ENCODE results near the gene LANCL1. TPM values are rescaled to one million over a fixed set of nuclear protein-coding genes. Genes with fewer than 3 reads are reported as not detected.

LANCL1 gene
- total RNA-seq, 6 experiments from 2014 or later, result 16.1 to 20.6 (median 17.5) TPM

DNA sequence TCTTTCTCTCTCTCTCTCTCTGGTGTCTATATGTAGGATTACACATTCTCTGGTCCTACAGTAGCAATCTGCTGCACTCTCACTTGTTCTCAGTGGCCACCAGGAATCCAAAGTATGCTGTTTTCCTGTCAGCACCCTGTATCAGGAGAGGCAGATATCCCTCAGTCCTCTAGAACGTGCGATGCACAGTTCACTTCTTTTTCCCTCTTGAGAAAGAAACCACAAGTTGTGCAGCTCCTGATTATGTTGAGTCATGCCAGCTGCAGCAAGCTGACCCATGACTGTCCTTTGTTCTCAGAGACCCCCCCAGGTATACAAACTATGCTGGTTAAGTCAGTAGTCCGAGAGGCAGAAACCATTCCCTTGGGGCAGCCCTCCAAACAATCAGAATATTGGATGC lies 54.6 kb downstream of the LANCL1 start:
- ATAC-seq (no peak), DNase-seq (no peak)
- no peaks in the 10 kb centered on the region for H3K9me3 ChIP-seq
- H3K4me3 ChIP-seq, result no peak overlapping the region
- TF ChIP-seq CTCF (IDR thresholded peaks at IDR 0.05), result no peak
- TF ChIP-seq POLR2A (IDR thresholded peaks at IDR 0.05), result no peak
- no peaks in the 10 kb centered on the region for H3K4me1 ChIP-seq
- H3K27ac ChIP-seq, result no peak overlapping the region
- no peaks in the 10 kb centered on the region for H3K36me3 ChIP-seq
- 48% methylated on average over 3 of the region's 3 CpGs for WGBS (ENCODE audit: insufficient coverage, low coverage, low lambda C conversion rate, missing lambda C conversion rate)
- no peaks in the 10 kb centered on the region for H3K27me3 ChIP-seq
- intact Hi-C loops (cut with DNase I), result no loop called here

DNA sequence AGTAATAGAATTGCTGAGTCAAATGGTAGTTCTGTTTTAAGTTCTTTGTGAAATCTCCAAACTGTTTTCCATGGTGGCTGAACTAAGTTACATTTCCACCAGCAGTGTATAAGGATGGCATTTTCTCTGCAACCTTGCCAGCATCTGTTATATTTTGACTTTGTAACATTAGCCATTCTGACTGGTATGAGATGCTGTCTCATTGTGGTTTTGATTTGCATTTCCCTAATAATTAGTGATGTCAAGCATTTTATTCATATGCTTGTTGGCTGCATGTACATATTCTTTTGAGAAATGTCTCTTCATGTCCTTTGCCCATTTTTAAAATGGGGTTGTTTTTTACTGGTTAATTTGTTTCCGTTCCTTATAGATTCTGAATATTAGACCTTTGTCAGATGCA lies 63.9 kb downstream of the LANCL1 start:
- WGBS (ENCODE audit: insufficient coverage, low coverage, low lambda C conversion rate, missing lambda C conversion rate), result 75% methylated on average over 1 of the region's 1 CpG
- TF ChIP-seq CTCF (IDR thresholded peaks at IDR 0.05), result no peak
- no peak for TF ChIP-seq POLR2A (IDR thresholded peaks at IDR 0.05)

DNA sequence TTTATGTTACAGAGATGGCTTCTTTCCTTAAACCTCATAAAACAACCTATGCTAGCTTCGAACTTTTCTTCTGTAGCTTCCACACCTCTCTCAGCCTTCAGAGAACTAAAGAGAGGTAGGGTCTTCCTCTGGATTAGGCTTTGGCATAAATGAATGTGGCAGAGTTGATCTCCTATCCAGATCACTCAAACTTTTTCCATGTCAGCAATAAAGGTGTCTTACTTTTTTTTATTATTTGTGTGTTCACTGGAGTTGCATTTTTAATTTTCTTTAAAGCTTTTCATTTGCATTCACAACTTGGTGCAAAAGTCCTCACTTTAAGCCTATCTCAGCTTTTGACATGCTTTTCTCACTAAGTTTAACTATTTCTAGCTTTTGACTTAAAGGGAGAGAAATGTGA lies 66.0 kb downstream of the LANCL1 start:
- no peak for ATAC-seq
- intact Hi-C loops (cut with DNase I), result no loop called here
- Histone ChIP-seq H3K4me3 (no peak overlapping the region), H3K36me3 (no peaks in the 10 kb centered on the region), H3K9me3 (no peaks in the 10 kb centered on the region), H3K4me1 (no peaks in the 10 kb centered on the region), H3K27me3 (no peaks in the 10 kb centered on the region), H3K27ac (no peak overlapping the region)
- DNase-seq, result no peak
- TF ChIP-seq POLR2A (IDR thresholded peaks at IDR 0.05), result no peak
- no peak for TF ChIP-seq CTCF (IDR thresholded peaks at IDR 0.05)
- WGBS (ENCODE audit: insufficient coverage, low coverage, low lambda C conversion rate, missing lambda C conversion rate), result 42% methylated on average over 1 of the region's 1 CpG

More for the DNA sequence above, 63.9 kb downstream of the LANCL1 start:
- no peaks in the 10 kb centered on the region for H3K9me3 ChIP-seq
- DNase-seq, result no peak
- H3K4me3 ChIP-seq, result no peak overlapping the region
- ATAC-seq, result no peak
- no peaks in the 10 kb centered on the region for H3K4me1 ChIP-seq
- intact Hi-C loops (cut with DNase I), result no loop called here
- no peaks in the 10 kb centered on the region for H3K36me3 ChIP-seq
- no peak overlapping the region for H3K27ac ChIP-seq
- no peaks in the 10 kb centered on the region for H3K27me3 ChIP-seq

- Histone ChIP-seq H3K27ac (no peak overlapping the region), H3K4me3 (no peak overlapping the region), H3K4me1 (no peaks in the 10 kb centered on the region), H3K9me3 (no peaks in the 10 kb centered on the region), H3K36me3 (no peaks in the 10 kb centered on the region), H3K27me3 (no peaks in the 10 kb centered on the region)
- ATAC-seq (peak in 3 of 4 donors; percentile 35 to 54 (median 51)), DNase-seq (no peak)
- 25% methylated on average over 3 of the region's 3 CpGs for WGBS (ENCODE audit: insufficient coverage, low coverage, low lambda C conversion rate, missing lambda C conversion rate)
- intact Hi-C loops (cut with DNase I), result loop anchor here (10.0 kb wide), 2 partner anchors 145 to 155 kb away; no protein-coding TSS in a partner anchor
- TF ChIP-seq POLR2A (IDR thresholded peaks at IDR 0.05), result no peak
- TF ChIP-seq CTCF (IDR thresholded peaks at IDR 0.05), result peak; percentile 42 to 63 (median 50)
Observed at GRCh38 chr2:210399440-210400041, 77.0 kb downstream of the LANCL1 start.
